Astrocyte of the spinal cord (primary cell): ENCODE data around the gene JUP.
A peak's percentile ranks its signal among the peaks of the same experiment; 100 is the strongest.

Source experiments
- DNase-seq: peaks from one replicate; pipeline ENCODE4 v3.0.0; 2011; ENCODE audit warnings: low read depth, low spot score
- H3K4me3 ChIP-seq: 2 replicates; pipeline ENCODE4 v1.5.1; 2011; ENCODE audit warnings: low read depth, mild to moderate bottlenecking, low read length, moderate library complexity
- CTCF ChIP-seq: IDR thresholded peaks from 2 replicates; pipeline ENCODE4 v1.5.1; 2012; ENCODE audit warnings: low read depth, mild to moderate bottlenecking, low read length, inconsistent platforms
- in situ Hi-C: cut with HindIII; loops from 2 replicates; pipeline ENCODE4 v1.10.0; 2017; ENCODE audit warnings: low sequenced_read_pairs

The JUP gene

GRCh38 chr17:41787021-41787418 is 509 bp upstream of the JUP start:
- in situ Hi-C loops = no loop called here
- no peak for DNase-seq
- H3K4me3 ChIP-seq = no peak overlapping the region
- no peak for TF ChIP-seq CTCF

GRCh38 chr17:41785859-41786226 is 668 bp downstream of the JUP start:
- no peak for TF ChIP-seq CTCF
- in situ Hi-C loops = no loop called here
- peak overlapping the region; percentile 74 for H3K4me3 ChIP-seq
- DNase-seq = no peak

- TF ChIP-seq CTCF = no peak
- no peak for DNase-seq
- H3K4me3 ChIP-seq = peak overlapping the region; percentile 74
- in situ Hi-C loops = no loop called here
These were observed 1.2 kb downstream of the JUP start for GRCh38 chr17:41785091-41785858.

- no peak for TF ChIP-seq CTCF
- DNase-seq = no peak
- peak overlapping the region; percentile 74 for H3K4me3 ChIP-seq
- in situ Hi-C loops = no loop called here
These were observed 2.2 kb downstream of the JUP start for GRCh38 chr17:41784207-41784744.

- no peak overlapping the region for H3K4me3 ChIP-seq
- TF ChIP-seq CTCF = no peak
- in situ Hi-C loops = no loop called here
- no peak for DNase-seq
These were observed 4.4 kb downstream of the JUP start for GRCh38 chr17:41782142-41782541.

GRCh38 chr17:41781404-41782110 is 5.0 kb downstream of the JUP start:
- no peak for DNase-seq
- TF ChIP-seq CTCF = no peak
- in situ Hi-C loops = no loop called here
- H3K4me3 ChIP-seq = no peak overlapping the region
